ENCODE measurements around the gene CLEC2L. TPM values are rescaled to one million over a fixed set of nuclear protein-coding genes. Genes with fewer than 3 reads are reported as not detected.

CLEC2L gene
- total and polyA plus RNA-seq, 2 of the 8 experiments (the other 6 are each of a cell fraction or from before 2014, with no cell fraction given) = 0.20 to 1.9 TPM

GRCh38 chr7:139495580-139496125, 27.8 kb upstream of the CLEC2L start (continued):
- no peak for TF ChIP-seq RBBP5 (IDR thresholded peaks at IDR 0.05; ENCODE audit: borderline replicate concordance, low read depth, low read length)
- TF ChIP-seq MAFK (IDR thresholded peaks at IDR 0.05; ENCODE audit: low read depth, low read length) = no peak
- TF ChIP-seq CHD2 (IDR thresholded peaks at IDR 0.05; ENCODE audit: low read length) = no peak
- no peak for TF ChIP-seq SIX5 (IDR thresholded peaks at IDR 0.05; ENCODE audit: low read depth, low read length)
- TF ChIP-seq SAP30 (IDR thresholded peaks at IDR 0.05; ENCODE audit: insufficient read depth, insufficient replicate concordance, low read length) = no peak
- TF ChIP-seq SIN3A (conservative IDR thresholded peaks at IDR 0.05 in 1 of 2, IDR thresholded peaks at IDR 0.05 in 1 of 2; ENCODE audit: low read depth in 1 of 2, low read length in 2 of 2) = no peak

All from H1 (cell line).